Endothelial cell of umbilical vein (primary cell): ENCODE data around the gene ILKAP. TPM values are rescaled to one million over a fixed set of nuclear protein-coding genes. Genes with fewer than 3 reads are reported as not detected.

ENCODE experiments used
- BruUV-seq: library from RNA; stranded (reverse); fragments of 400-500 nt; replicated peaks from 2 replicates; lab custom pipeline; 2021; lab: Mats Ljungman, UMichigan
- CTCF ChIA-PET: fragments of 300-600, 350-600 bp; sonication (Branson Sonifier 250); formaldehyde crosslinking; loops from one replicate; lab custom pipeline; 2021; ENCODE audit warnings: antibody characterized with exemption, inconsistent platforms; lab: Charles Lee
- POLR2A ChIA-PET: fragments of 300-600, 350-600 bp; sonication (Branson Sonifier 250); formaldehyde crosslinking; loops from one replicate; lab custom pipeline; 2021; ENCODE audit warnings: antibody characterized with exemption, inconsistent platforms; lab: Charles Lee
- DNase-seq: peaks from one replicate; pipeline ENCODE4 v3.0.0-alpha.2; 2011; ENCODE audit warnings: low read depth, low spot score
- FAIRE-seq: peaks from 2 replicates; lab custom pipeline; 2011; peaks lifted over from hg19 to GRCh38; lab: Jason Lieb, UNC
- H2AFZ ChIP-seq: 2 replicates; pipeline ENCODE4 v1.6.0; 2012; ENCODE audit warnings: low read depth, low read length, control low read depth, inconsistent platforms
- H3K27ac ChIP-seq: 2 replicates; pipeline ENCODE4 v1.5.1; 2011; ENCODE audit warnings: low read depth, mild to moderate bottlenecking, control low read depth, low read length, moderate library complexity; ENCODE audit not compliant: insufficient read depth
- H3K27me3 ChIP-seq, 2 experiments: 2 replicates each; pipeline versions ENCODE4 v1.6.0 to v1.6.1; 2011; ENCODE audit warnings: low read length in 2 of 2, mixed read lengths in 1 of 2; ENCODE audit not compliant: control insufficient read depth in 2 of 2, insufficient read depth in 2 of 2
- H3K36me3 ChIP-seq, 2 experiments: 2 replicates in 1 of 2; 3 replicates in 1 of 2; pipeline ENCODE4 v1.5.1; 2011; ENCODE audit warnings: low read length in 2 of 2, mild to moderate bottlenecking in 1 of 2, moderate library complexity in 1 of 2; ENCODE audit not compliant: control insufficient read depth in 2 of 2, insufficient read depth in 2 of 2; ENCODE audit errors: extremely low read depth in 1 of 2
- H3K4me1 ChIP-seq: 3 replicates; pipeline ENCODE4 v1.5.1; 2011; ENCODE audit warnings: mild to moderate bottlenecking, low read length; ENCODE audit not compliant: control insufficient read depth, insufficient read depth; ENCODE audit errors: extremely low read depth
- H3K4me2 ChIP-seq: 2 replicates; pipeline ENCODE4 v1.6.1; 2011; ENCODE audit warnings: low read length, control low read depth, mixed read lengths; ENCODE audit not compliant: insufficient read depth
- H3K4me3 ChIP-seq, 3 experiments: fragments of 200-600 bp in 1 of 3; sonication (generic), shearing (Covaris generic) in 1 of 3; replicated peaks in 1 of 3; 2 replicates each; pipeline ENCODE4 v1.5.1; 2011 to 2016; ENCODE audit warnings: control low read depth in 3 of 3, low read length in 3 of 3, mild to moderate bottlenecking in 2 of 3, inconsistent platforms in 1 of 3, low read depth in 1 of 3, moderate library complexity in 1 of 3; ENCODE audit not compliant: insufficient read depth in 1 of 3
- H3K79me2 ChIP-seq: 2 replicates; pipeline ENCODE4 v1.6.0; 2012; ENCODE audit warnings: low read length, inconsistent platforms; ENCODE audit not compliant: control insufficient read depth, insufficient read depth
- H3K9ac ChIP-seq: replicated peaks from 2 replicates; pipeline ENCODE3; 2011; ENCODE audit warnings: low read length, control low read depth; ENCODE audit not compliant: insufficient read depth; ENCODE audit errors: extremely low read depth
- H3K9me1 ChIP-seq: replicated peaks from 3 replicates; pipeline ENCODE4 v1.6.0; 2011; ENCODE audit warnings: mild to moderate bottlenecking, low read length; ENCODE audit not compliant: control insufficient read depth, insufficient read depth; ENCODE audit errors: extremely low read depth
- H3K9me3 ChIP-seq: replicated peaks from 2 replicates; pipeline ENCODE4 v1.5.1; 2012; ENCODE audit warnings: low read length, inconsistent platforms; ENCODE audit not compliant: control insufficient read depth, insufficient read depth
- H4K20me1 ChIP-seq: replicated peaks from 2 replicates; pipeline ENCODE3; 2011; ENCODE audit warnings: mild to moderate bottlenecking, low read length; ENCODE audit not compliant: control insufficient read depth, insufficient read depth; ENCODE audit errors: extremely low read depth
- CTCF ChIP-seq, 2 donors: IDR thresholded peaks; 1 replicate in 1 of 2; 2 replicates in 1 of 2; pipeline ENCODE4 v1.5.1; 2011; ENCODE audit warnings: low read length in 2 of 2, mild to moderate bottlenecking in 2 of 2, moderate library complexity in 2 of 2, control low read depth in 1 of 2, inconsistent platforms in 1 of 2, low read depth in 1 of 2; ENCODE audit not compliant: insufficient read depth in 1 of 2; ENCODE audit errors: extremely low read depth in 1 of 2
- EZH2 ChIP-seq: IDR thresholded peaks from 2 replicates; pipeline ENCODE4 v1.6.1; 2012; ENCODE audit warnings: borderline replicate concordance, low read depth, mild to moderate bottlenecking, moderate library complexity, low read length, inconsistent platforms; ENCODE audit not compliant: severe bottlenecking
- FOS ChIP-seq: IDR thresholded peaks from 2 replicates; pipeline ENCODE4 v1.6.1; 2011; ENCODE audit warnings: mild to moderate bottlenecking, low read length, moderate library complexity, borderline replicate concordance; ENCODE audit not compliant: insufficient read depth
- MAX ChIP-seq: IDR thresholded peaks from 2 replicates; pipeline ENCODE4 v1.6.1; 2011; ENCODE audit not compliant: insufficient read depth, insufficient read length
- MYC ChIP-seq: IDR thresholded peaks from one replicate; pipeline ENCODE4 v1.6.1; 2011; ENCODE audit warnings: mild to moderate bottlenecking, low read depth, low read length
- POLR2A ChIP-seq: IDR thresholded peaks from 2 replicates; pipeline ENCODE4 v1.6.1; 2012; ENCODE audit warnings: low read depth, mild to moderate bottlenecking, control low read depth, low read length
- dilution Hi-C: fragments of 300-500 bp; cut with MboI; formaldehyde crosslinking; loops from one replicate; pipeline ENCODE4 v1.15.0; 2019; ENCODE audit warnings: low sequenced_read_pairs; ENCODE audit not compliant: extremely low pct_ligation_motif_present
- intact Hi-C: fragments of 100-400 bp; cut with micrococcal nuclease; formaldehyde crosslinking; loops from one replicate; pipeline ENCODE4 v1.10.0; 2022
- polyA plus RNA-seq, 4 experiments: library from polyadenylated mRNA; depleted of rRNA in 3 of 4; stranded (reverse) in 3 of 4; unstranded in 1 of 4; fragments of >200 nt; gene quantifications; 2 replicates each; pipeline versions ENCODE4 v1.2.1 to v1.2.3, GENCODE V29; 2011 to 2012; ENCODE audit warnings: missing spikeins in 1 of 4
- total RNA-seq: library from RNA; stranded (reverse); gene quantifications from 2 replicates; pipeline ENCODE4 v1.2.3, GENCODE V29; 2021

ILKAP gene
- total and polyA plus RNA-seq, 2 donors (not counting 3 experiments of a cell fraction or from before 2014, with no cell fraction given): 49.2 to 49.8 TPM

DNA sequence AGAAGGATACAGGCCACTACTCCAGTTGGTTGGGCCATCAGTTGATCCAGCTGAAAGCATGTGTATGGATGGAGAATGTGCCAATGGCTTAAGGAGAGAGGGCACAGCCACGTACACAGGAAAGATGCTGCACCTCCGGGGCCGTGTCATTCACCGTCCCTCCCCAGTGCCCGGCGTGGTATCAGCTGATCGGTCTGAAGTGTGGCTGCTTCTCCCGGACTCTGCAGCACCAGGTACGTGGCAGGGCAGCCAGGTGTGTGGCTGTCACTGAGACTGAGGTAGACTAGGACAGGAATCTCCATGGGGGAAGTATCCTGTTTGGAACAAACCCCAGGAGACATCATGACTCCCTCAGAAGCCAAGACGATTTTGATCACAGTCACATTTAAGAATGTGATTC lies 48.9 kb downstream of the ILKAP start:
- Histone ChIP-seq H3K4me2 (no peak overlapping the region), H3K9me1 (no peaks in the 10 kb centered on the region), H3K27ac (no peak overlapping the region), H3K79me2 (no peaks in the 10 kb centered on the region), H3K9ac (no peak overlapping the region), H3K4me3 (no peak overlapping the region), H3K36me3 (no peaks in the 10 kb centered on the region), H3K4me1 (no peaks in the 10 kb centered on the region), H4K20me1 (no peaks in the 10 kb centered on the region), H2AFZ (no peak overlapping the region), H3K9me3 (no peaks in the 10 kb centered on the region), H3K27me3 (peaks cover 0 to 3% of the 10 kb centered on the region in 2 experiments)
- no peak for DNase-seq
- BruUV-seq: no TSS peak
- dilution Hi-C loops: no loop called here
- TF ChIP-seq MYC (no peak), EZH2 (no peak), POLR2A (no peak), CTCF (IDR thresholded peaks at IDR 0.05; ENCODE audit: extremely low read depth in 1 of 2, insufficient read depth in 1 of 2, low read depth in 1 of 2, low read length in 2 of 2) (no peak), FOS (no peak), MAX (no peak)
- POLR2A ChIA-PET: no interaction called here
- intact Hi-C loops: no loop called here
- no peak for FAIRE-seq
- CTCF ChIA-PET: interaction anchor here (1.6 kb wide), 1 partner anchor 109 kb away, joined by 4 read pairs; no protein-coding TSS in a partner anchor
